ENCODE measurements around the gene KIAA1191. TPM values are rescaled to one million over a fixed set of nuclear protein-coding genes. Genes with fewer than 3 reads are reported as not detected.

The KIAA1191 gene
- total RNA-seq, 1 experiment from 2014 or later, result 92.7 TPM

DNA sequence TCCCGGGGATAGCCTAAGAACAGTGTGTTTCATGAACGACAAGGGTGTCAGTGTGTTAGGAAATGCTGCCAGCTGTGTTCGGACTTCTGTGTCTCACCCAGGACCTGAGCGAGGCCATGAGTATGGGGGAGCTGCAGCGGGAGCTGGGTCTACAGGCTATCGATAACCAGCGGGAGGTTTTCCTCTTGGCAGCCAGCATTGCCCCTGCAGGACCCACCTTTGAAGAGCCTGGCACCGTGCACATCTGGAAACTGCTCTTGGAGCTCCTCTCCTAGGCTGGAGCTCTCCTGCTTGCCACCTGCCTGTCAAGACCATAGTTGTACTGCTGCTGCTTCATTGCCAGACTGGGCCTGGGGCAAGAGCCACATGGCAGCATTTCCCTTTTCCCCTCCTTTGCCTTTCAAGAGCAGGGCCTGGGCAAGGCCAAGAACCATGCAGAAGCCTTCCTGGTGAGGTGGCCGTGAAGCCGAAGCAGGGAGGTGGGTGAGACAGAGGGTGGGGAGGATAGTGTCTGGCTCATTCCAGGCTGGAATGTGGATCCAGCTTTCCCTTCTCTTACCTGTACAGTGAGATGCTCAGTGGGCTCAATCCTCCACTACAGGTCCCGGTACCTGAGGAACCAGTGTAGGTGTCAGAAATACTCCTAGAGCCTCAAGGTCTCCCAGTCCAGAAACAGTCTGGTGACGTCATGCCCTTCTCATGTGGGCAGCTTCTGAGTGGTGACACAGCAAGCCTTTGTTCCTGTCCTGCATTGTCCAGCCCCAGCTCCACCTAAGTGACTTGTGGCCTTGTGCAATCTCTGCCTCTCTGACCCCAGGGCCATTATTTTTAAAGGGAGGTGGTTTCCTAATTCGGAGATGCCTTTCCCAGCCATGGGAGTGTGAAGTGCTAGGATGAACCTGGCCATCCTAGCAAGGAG is 10.3 kb upstream of the KIAA1191 start (continued):
- TF ChIP-seq EMX1 (CRISPR knock-in tag; IDR thresholded peaks at IDR 0.05), result no peak
- TF ChIP-seq CREM (CRISPR knock-in tag; IDR thresholded peaks at IDR 0.05), result no peak
- TF ChIP-seq ATF6 (CRISPR knock-in tag; IDR thresholded peaks at IDR 0.05), result no peak
- no peak for TF ChIP-seq KAT7 (CRISPR knock-in tag; IDR thresholded peaks at IDR 0.05; ENCODE audit: borderline replicate concordance)
- no peak for TF ChIP-seq FOXJ3 (CRISPR knock-in tag; IDR thresholded peaks at IDR 0.05; ENCODE audit: borderline replicate concordance)
- no peak for TF ChIP-seq PREB (CRISPR knock-in tag; IDR thresholded peaks at IDR 0.05; ENCODE audit: borderline replicate concordance)
- no peak for TF ChIP-seq SP1 (CRISPR knock-in tag; conservative IDR thresholded peaks at IDR 0.05)

DNA sequence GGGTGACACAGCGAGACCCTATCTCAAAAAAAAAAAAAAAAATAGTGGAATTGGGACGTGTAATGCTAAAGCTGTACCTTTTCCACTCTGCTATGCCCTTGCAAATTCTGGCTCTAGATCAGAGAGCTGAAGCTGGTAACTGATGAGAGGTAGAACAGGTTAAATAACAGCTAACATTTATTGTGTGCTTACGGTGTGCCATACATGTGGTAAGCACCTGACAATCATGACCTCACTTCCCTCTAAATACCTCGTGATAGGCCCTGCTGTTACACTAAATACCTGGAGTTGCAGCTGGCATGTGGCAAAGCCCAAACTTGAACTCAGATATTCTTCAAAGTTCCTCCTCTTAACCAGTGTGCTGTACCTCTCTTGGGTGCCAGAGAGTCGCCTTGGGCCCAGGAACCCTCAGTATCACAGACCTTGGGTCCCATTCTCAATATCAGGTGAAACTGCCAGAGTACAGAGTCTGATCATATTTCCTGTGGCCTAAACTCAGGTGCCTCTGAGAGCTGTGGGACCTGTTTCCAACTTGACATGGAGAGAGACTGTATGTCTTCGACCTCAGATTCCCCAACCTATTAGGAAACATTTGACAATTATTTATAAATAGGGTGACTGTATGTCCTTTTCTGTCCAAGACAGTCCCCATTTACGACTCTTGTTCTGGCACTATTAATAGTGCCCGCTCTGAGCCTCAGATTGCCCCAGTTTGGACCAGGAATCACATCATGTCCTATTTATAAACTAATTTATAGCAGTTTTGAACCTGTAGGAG is 8.6 kb upstream of the KIAA1191 start:
- ATAC-seq, result no peak

DNA sequence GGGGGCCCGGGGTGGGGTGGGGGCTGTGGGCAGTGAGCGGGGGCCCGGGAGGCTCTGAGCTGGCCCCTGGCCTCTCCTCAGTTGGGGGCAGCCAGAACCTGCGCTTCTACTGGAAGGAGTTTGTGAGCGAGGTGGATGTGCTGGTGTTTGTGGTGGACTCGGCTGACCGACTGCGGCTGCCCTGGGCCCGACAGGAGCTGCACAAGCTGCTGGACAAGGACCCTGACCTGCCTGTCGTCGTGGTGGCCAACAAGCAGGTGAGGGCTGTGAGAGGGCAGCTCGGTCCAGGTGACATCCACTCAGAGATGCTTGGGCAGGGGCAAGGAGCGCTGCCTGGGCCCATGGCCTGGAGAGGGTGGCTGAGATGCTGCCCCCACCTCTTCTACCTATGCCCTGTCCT is 7.2 kb upstream of the KIAA1191 start:
- POLR2A ChIA-PET, result no interaction called here
- TF ChIP-seq, protein P1, sequence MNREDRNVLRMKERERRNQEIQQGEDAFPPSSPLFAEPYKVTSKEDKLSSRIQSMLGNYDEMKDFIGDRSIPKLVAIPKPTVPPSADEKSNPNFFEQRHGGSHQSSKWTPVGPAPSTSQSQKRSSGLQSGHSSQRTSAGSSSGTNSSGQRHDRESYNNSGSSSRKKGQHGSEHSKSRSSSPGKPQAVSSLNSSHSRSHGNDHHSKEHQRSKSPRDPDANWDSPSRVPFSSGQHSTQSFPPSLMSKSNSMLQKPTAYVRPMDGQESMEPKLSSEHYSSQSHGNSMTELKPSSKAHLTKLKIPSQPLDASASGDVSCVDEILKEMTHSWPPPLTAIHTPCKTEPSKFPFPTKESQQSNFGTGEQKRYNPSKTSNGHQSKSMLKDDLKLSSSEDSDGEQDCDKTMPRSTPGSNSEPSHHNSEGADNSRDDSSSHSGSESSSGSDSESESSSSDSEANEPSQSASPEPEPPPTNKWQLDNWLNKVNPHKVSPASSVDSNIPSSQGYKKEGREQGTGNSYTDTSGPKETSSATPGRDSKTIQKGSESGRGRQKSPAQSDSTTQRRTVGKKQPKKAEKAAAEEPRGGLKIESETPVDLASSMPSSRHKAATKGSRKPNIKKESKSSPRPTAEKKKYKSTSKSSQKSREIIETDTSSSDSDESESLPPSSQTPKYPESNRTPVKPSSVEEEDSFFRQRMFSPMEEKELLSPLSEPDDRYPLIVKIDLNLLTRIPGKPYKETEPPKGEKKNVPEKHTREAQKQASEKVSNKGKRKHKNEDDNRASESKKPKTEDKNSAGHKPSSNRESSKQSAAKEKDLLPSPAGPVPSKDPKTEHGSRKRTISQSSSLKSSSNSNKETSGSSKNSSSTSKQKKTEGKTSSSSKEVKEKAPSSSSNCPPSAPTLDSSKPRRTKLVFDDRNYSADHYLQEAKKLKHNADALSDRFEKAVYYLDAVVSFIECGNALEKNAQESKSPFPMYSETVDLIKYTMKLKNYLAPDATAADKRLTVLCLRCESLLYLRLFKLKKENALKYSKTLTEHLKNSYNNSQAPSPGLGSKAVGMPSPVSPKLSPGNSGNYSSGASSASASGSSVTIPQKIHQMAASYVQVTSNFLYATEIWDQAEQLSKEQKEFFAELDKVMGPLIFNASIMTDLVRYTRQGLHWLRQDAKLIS (CRISPR knock-in tag; IDR thresholded peaks at IDR 0.05; ENCODE audit: borderline replicate concordance), result no peak
- TF ChIP-seq, protein P2, sequence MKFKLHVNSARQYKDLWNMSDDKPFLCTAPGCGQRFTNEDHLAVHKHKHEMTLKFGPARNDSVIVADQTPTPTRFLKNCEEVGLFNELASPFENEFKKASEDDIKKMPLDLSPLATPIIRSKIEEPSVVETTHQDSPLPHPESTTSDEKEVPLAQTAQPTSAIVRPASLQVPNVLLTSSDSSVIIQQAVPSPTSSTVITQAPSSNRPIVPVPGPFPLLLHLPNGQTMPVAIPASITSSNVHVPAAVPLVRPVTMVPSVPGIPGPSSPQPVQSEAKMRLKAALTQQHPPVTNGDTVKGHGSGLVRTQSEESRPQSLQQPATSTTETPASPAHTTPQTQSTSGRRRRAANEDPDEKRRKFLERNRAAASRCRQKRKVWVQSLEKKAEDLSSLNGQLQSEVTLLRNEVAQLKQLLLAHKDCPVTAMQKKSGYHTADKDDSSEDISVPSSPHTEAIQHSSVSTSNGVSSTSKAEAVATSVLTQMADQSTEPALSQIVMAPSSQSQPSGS (CRISPR knock-in tag; IDR thresholded peaks at IDR 0.05; ENCODE audit: borderline replicate concordance, low read depth), result no peak
- no peak for TF ChIP-seq JAZF1 (CRISPR knock-in tag; IDR thresholded peaks at IDR 0.05)
- no peak for TF ChIP-seq MYBL2 (CRISPR knock-in tag; IDR thresholded peaks at IDR 0.05)
- no peak for TF ChIP-seq NR3C1 (CRISPR knock-in tag; conservative IDR thresholded peaks at IDR 0.05; ENCODE audit: low read depth)
- TF ChIP-seq NFATC4 (CRISPR knock-in tag; IDR thresholded peaks at IDR 0.05), result no peak
- TF ChIP-seq ZBTB21 (CRISPR knock-in tag; IDR thresholded peaks at IDR 0.05; ENCODE audit: borderline replicate concordance), result no peak
- TF ChIP-seq CREM (CRISPR knock-in tag; IDR thresholded peaks at IDR 0.05), result no peak
- no peak for TF ChIP-seq RELA (CRISPR knock-in tag; IDR thresholded peaks at IDR 0.05; ENCODE audit: borderline replicate concordance)
- TF ChIP-seq ZNF396 (CRISPR knock-in tag; IDR thresholded peaks at IDR 0.05; ENCODE audit: borderline replicate concordance), result no peak
- TF ChIP-seq ZNF263 (CRISPR knock-in tag; IDR thresholded peaks at IDR 0.05; ENCODE audit: low read depth), result no peak
- TF ChIP-seq IRF2 (CRISPR knock-in tag; IDR thresholded peaks at IDR 0.05; ENCODE audit: borderline replicate concordance, low read depth), result no peak

More for the DNA sequence above, 8.6 kb upstream of the KIAA1191 start:
- H3K27me3 Mint-ChIP-seq (ENCODE audit: low read depth), result peaks cover 23% of the 10 kb centered on the region
- DNase-seq (ENCODE audit: low spot score), result no peak
- no peak overlapping the region for H3K4me3 Mint-ChIP-seq
- CTCF ChIA-PET, result no interaction called here
- POLR2A ChIA-PET, result no interaction called here
- peaks cover 7% of the 10 kb centered on the region; the same call in 1 of the 2 replicates for H3K36me3 Mint-ChIP-seq
- H3K4me1 Mint-ChIP-seq, result peaks cover 4% of the 10 kb centered on the region
- H3K9me3 Mint-ChIP-seq, result no peaks in the 10 kb centered on the region
- H3K27ac Mint-ChIP-seq, result no peak overlapping the region
- TF ChIP-seq ZNF232 (CRISPR knock-in tag; IDR thresholded peaks at IDR 0.05) (no peak), IRF1 (CRISPR knock-in tag; IDR thresholded peaks at IDR 0.05) (no peak), CBFB (CRISPR knock-in tag; IDR thresholded peaks at IDR 0.05; ENCODE audit: low read depth) (no peak), NR3C1 (CRISPR knock-in tag; conservative IDR thresholded peaks at IDR 0.05; ENCODE audit: low read depth) (no peak), EMX1 (CRISPR knock-in tag; IDR thresholded peaks at IDR 0.05) (no peak), ZNF317 (CRISPR knock-in tag; IDR thresholded peaks at IDR 0.05; ENCODE audit: borderline replicate concordance, low read depth) (no peak)

More for the DNA sequence above, 7.2 kb upstream of the KIAA1191 start:
- Mint-ChIP-seq H3K4me3 (no peak overlapping the region), H3K27ac (no peak overlapping the region), H3K27me3 (ENCODE audit: low read depth) (peaks cover 36% of the 10 kb centered on the region), H3K36me3 (peaks cover 7% of the 10 kb centered on the region; the same call in 1 of the 2 replicates), H3K4me1 (peaks cover 4% of the 10 kb centered on the region), H3K9me3 (no peaks in the 10 kb centered on the region)
- DNase-seq (ENCODE audit: low spot score) (no peak), ATAC-seq (no peak)
- CTCF ChIA-PET, result no interaction called here

Measured in WTC11 (cell line).